HEK293 (cell line): ENCODE measurements around the gene GALNT10.

Experiments used
- CTCF ChIA-PET: fragments of 350-600 bp; formaldehyde crosslinking; extraction: SDS; loops from one replicate; lab custom pipeline; 2021; ENCODE audit warnings: antibody characterized with exemption; lab: Yijun Ruan, JAX
- POLR2A ChIA-PET: fragments of 300-600 bp; formaldehyde crosslinking; extraction: SDS; loops from one replicate; lab custom pipeline; 2020; ENCODE audit warnings: antibody characterized with exemption, inconsistent platforms; lab: Yijun Ruan, JAX
- H3K27ac ChIP-seq: fragments of 200-500 bp; sonication (Bioruptor generic); 2 replicates; pipeline ENCODE4 v1.5.1; 2014; ENCODE audit warnings: low read depth, low read length, control low read depth, inconsistent platforms; ENCODE audit errors: extremely low read depth
- H3K36me3 ChIP-seq, 2 experiments: fragments of 200-500 bp in 1 of 2; sonication (Bioruptor generic) in 1 of 2; 1 replicate in 1 of 2; 2 replicates in 1 of 2; pipeline ENCODE4 v1.5.1; 2014 to 2017; ENCODE audit warnings: inconsistent platforms in 2 of 2, low read length in 2 of 2; ENCODE audit not compliant: control insufficient read depth in 2 of 2, insufficient read depth in 1 of 2
- H3K4me1 ChIP-seq: fragments of 200-500 bp; sonication (Bioruptor generic); 2 replicates; pipeline ENCODE4 v1.5.1; 2014; ENCODE audit warnings: mild to moderate bottlenecking, low read length, inconsistent platforms; ENCODE audit not compliant: control insufficient read depth, insufficient read depth
- H3K4me3 ChIP-seq: 2 replicates; pipeline ENCODE4 v1.5.1; 2011; ENCODE audit warnings: low read depth, mild to moderate bottlenecking, control low read depth, low read length, moderate library complexity
- H3K9me3 ChIP-seq: fragments of 200-500 bp; sonication (Bioruptor generic); 2 replicates; pipeline ENCODE4 v1.5.1; 2014; ENCODE audit warnings: low read depth, low read length, inconsistent platforms; ENCODE audit not compliant: control insufficient read depth, insufficient read depth
- AEBP2 ChIP-seq: fragments of 450-650 bp; formaldehyde crosslinking; IDR thresholded peaks from 2 replicates; pipeline ENCODE4 v1.5.1; 2016; ENCODE audit warnings: missing biosample characterization, missing genetic modification characterization, borderline replicate concordance
- FEZF1 ChIP-seq: fragments of 450-650 bp; formaldehyde crosslinking; IDR thresholded peaks from 2 replicates; pipeline ENCODE4 v1.5.1; 2016; ENCODE audit warnings: missing biosample characterization, missing genetic modification characterization
- HIC1 ChIP-seq: fragments of 450-650 bp; formaldehyde crosslinking; IDR thresholded peaks from 2 replicates; pipeline ENCODE4 v1.5.1; 2016; ENCODE audit warnings: missing biosample characterization, missing genetic modification characterization
- SCRT2 ChIP-seq: fragments of 450-650 bp; formaldehyde crosslinking; IDR thresholded peaks from 2 replicates; pipeline ENCODE4 v1.5.1; 2016; ENCODE audit warnings: missing biosample characterization, missing genetic modification characterization
- ZBTB8A ChIP-seq: fragments of 450-650 bp; formaldehyde crosslinking; IDR thresholded peaks from 2 replicates; pipeline ENCODE4 v1.5.1; 2016; ENCODE audit warnings: missing biosample characterization, missing genetic modification characterization
- ZNF114 ChIP-seq: fragments of 450-650 bp; formaldehyde crosslinking; IDR thresholded peaks from 2 replicates; pipeline ENCODE4 v1.5.0; 2017; ENCODE audit warnings: missing biosample characterization, missing genetic modification characterization
- ZNF211 ChIP-seq: fragments of 450-650 bp; formaldehyde crosslinking; IDR thresholded peaks from 2 replicates; pipeline ENCODE4 v1.5.1; 2016; ENCODE audit warnings: low read depth, missing biosample characterization, missing genetic modification characterization
- ZNF24 ChIP-seq: fragments of 450-650 bp; formaldehyde crosslinking; IDR thresholded peaks from 2 replicates; pipeline ENCODE4 v1.5.1; 2016; ENCODE audit warnings: missing biosample characterization, missing genetic modification characterization
- ZNF280C ChIP-seq: fragments of 450-650 bp; formaldehyde crosslinking; IDR thresholded peaks from 2 replicates; pipeline ENCODE4 v1.5.1; 2016; ENCODE audit warnings: missing biosample characterization, missing genetic modification characterization
- ZNF350 ChIP-seq: fragments of 450-650 bp; formaldehyde crosslinking; IDR thresholded peaks from 2 replicates; pipeline ENCODE4 v1.5.0; 2017; ENCODE audit warnings: missing biosample characterization, mild to moderate bottlenecking, missing genetic modification characterization
- ZNF404 ChIP-seq: fragments of 450-650 bp; formaldehyde crosslinking; IDR thresholded peaks from 2 replicates; pipeline ENCODE4 v1.5.1; 2017; ENCODE audit warnings: missing biosample characterization, missing genetic modification characterization
- ZNF629 ChIP-seq: fragments of 450-650 bp; formaldehyde crosslinking; IDR thresholded peaks from 2 replicates; pipeline ENCODE4 v1.5.1; 2017; ENCODE audit warnings: missing biosample characterization, missing genetic modification characterization
- ZNF701 ChIP-seq: fragments of 450-650 bp; formaldehyde crosslinking; IDR thresholded peaks from 2 replicates; pipeline ENCODE4 v1.5.1; 2016; ENCODE audit warnings: missing biosample characterization, missing genetic modification characterization
- ZNF747 ChIP-seq: fragments of 450-650 bp; formaldehyde crosslinking; IDR thresholded peaks from 2 replicates; pipeline ENCODE4 v1.5.1; 2016; ENCODE audit warnings: missing biosample characterization, missing genetic modification characterization
- ZNF792 ChIP-seq: fragments of 450-650 bp; formaldehyde crosslinking; IDR thresholded peaks from 2 replicates; pipeline ENCODE4 v1.5.1; 2016; ENCODE audit warnings: missing biosample characterization, missing genetic modification characterization
- ZSCAN16 ChIP-seq: fragments of 450-650 bp; formaldehyde crosslinking; IDR thresholded peaks from 2 replicates; pipeline ENCODE4 v1.5.1; 2016; ENCODE audit warnings: missing biosample characterization, missing genetic modification characterization
- ZSCAN23 ChIP-seq: fragments of 450-650 bp; formaldehyde crosslinking; IDR thresholded peaks from 2 replicates; pipeline ENCODE4 v1.5.1; 2016; ENCODE audit warnings: missing biosample characterization, missing genetic modification characterization
- TF ChIP-seq, protein P1 (sequence below): fragments of 450-650 bp; formaldehyde crosslinking; conservative IDR thresholded peaks from 2 replicates; pipeline ENCODE4 v1.5.1; 2016; ENCODE audit warnings: low read depth, missing biosample characterization, missing genetic modification characterization
- TF ChIP-seq, protein P2 (sequence below): sonication (generic); formaldehyde crosslinking; IDR thresholded peaks from 2 replicates; pipeline ENCODE4 v1.8.1; 2022; ENCODE audit warnings: mild to moderate bottlenecking, moderate library complexity, missing genetic modification reagents

The GALNT10 gene

DNA sequence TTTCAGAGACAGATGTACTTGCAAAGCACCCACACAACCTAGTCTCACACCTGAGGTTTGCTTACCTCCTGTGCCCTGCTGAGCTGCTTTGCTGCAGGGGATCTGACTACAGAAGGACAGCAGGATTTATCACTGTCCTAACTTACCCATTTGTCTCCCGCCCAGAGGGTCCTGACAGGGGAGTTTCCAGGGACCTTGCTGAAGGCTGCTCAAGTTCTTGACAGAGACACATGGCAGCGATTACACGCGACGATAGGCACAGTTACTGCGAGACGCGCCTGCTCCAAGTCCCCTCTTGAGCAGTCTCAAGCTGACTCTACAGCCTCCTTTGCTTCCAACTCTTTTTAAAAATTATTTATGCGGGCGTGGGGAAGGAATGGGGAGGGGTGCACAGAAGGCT is 24.6 kb upstream of the GALNT10 start:
- no peak for TF ChIP-seq ZNF280C (tag by site-specific recombination)
- TF ChIP-seq ZNF747 (tag by site-specific recombination): no peak
- no peak for TF ChIP-seq ZNF114 (tag by site-specific recombination)
- TF ChIP-seq SCRT2: no peak
- no peak for TF ChIP-seq ZBTB8A (tag by site-specific recombination)
- TF ChIP-seq ZNF350 (tag by site-specific recombination): no peak
- TF ChIP-seq ZNF629 (tag by site-specific recombination): no peak
- TF ChIP-seq FEZF1 (tag by site-specific recombination): no peak
- no peak for TF ChIP-seq ZNF24 (tag by site-specific recombination)
- TF ChIP-seq, protein P1, sequence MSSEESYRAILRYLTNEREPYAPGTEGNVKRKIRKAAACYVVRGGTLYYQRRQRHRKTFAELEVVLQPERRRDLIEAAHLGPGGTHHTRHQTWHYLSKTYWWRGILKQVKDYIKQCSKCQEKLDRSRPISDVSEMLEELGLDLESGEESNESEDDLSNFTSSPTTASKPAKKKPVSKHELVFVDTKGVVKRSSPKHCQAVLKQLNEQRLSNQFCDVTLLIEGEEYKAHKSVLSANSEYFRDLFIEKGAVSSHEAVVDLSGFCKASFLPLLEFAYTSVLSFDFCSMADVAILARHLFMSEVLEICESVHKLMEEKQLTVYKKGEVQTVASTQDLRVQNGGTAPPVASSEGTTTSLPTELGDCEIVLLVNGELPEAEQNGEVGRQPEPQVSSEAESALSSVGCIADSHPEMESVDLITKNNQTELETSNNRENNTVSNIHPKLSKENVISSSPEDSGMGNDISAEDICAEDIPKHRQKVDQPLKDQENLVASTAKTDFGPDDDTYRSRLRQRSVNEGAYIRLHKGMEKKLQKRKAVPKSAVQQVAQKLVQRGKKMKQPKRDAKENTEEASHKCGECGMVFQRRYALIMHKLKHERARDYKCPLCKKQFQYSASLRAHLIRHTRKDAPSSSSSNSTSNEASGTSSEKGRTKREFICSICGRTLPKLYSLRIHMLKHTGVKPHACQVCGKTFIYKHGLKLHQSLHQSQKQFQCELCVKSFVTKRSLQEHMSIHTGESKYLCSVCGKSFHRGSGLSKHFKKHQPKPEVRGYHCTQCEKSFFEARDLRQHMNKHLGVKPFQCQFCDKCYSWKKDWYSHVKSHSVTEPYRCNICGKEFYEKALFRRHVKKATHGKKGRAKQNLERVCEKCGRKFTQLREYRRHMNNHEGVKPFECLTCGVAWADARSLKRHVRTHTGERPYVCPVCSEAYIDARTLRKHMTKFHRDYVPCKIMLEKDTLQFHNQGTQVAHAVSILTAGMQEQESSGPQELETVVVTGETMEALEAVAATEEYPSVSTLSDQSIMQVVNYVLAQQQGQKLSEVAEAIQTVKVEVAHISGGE (tag by site-specific recombination): no peak
- no peak for TF ChIP-seq AEBP2 (tag by site-specific recombination)
- TF ChIP-seq ZNF701 (tag by site-specific recombination): no peak
- no peak for TF ChIP-seq ZNF792
- no peak for TF ChIP-seq ZNF211 (tag by site-specific recombination)
- no peak for TF ChIP-seq HIC1
- no peak for TF ChIP-seq ZNF404 (tag by site-specific recombination)
- TF ChIP-seq, protein P2, sequence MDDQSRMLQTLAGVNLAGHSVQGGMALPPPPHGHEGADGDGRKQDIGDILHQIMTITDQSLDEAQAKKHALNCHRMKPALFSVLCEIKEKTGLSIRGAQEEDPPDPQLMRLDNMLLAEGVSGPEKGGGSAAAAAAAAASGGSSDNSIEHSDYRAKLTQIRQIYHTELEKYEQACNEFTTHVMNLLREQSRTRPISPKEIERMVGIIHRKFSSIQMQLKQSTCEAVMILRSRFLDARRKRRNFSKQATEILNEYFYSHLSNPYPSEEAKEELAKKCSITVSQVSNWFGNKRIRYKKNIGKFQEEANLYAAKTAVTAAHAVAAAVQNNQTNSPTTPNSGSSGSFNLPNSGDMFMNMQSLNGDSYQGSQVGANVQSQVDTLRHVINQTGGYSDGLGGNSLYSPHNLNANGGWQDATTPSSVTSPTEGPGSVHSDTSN (CRISPR knock-in tag): no peak
- TF ChIP-seq ZSCAN23 (tag by site-specific recombination): no peak
- no peak for TF ChIP-seq ZSCAN16 (tag by site-specific recombination)
- Histone ChIP-seq H3K27ac (no peak overlapping the region), H3K4me3 (no peak overlapping the region), H3K9me3 (no peaks in the 10 kb centered on the region), H3K4me1 (no peaks in the 10 kb centered on the region), H3K36me3 (no peaks in the 10 kb centered on the region)
- CTCF ChIA-PET: interaction anchor here (1.0 to 1.1 kb wide), 2 partner anchors 8 to 14 kb away, joined by 4 read pairs; no protein-coding TSS in a partner anchor
- POLR2A ChIA-PET: no interaction called here
